ENCODE data around the gene APOBEC3A. TPM values are rescaled to one million over a fixed set of nuclear protein-coding genes. Genes with fewer than 3 reads are reported as not detected.
A peak's percentile ranks its signal among the peaks of the same experiment; 100 is the strongest.
"Not testable (repeated sequence)": the region's sequence is repeated elsewhere in the genome, so short reads cannot be mapped to it uniquely, and the experiment has no call there.

Gene APOBEC3A
- total RNA-seq, 6 experiments from 2014 or later = 0.73 to 2.8 (median 1.1) TPM

DNA sequence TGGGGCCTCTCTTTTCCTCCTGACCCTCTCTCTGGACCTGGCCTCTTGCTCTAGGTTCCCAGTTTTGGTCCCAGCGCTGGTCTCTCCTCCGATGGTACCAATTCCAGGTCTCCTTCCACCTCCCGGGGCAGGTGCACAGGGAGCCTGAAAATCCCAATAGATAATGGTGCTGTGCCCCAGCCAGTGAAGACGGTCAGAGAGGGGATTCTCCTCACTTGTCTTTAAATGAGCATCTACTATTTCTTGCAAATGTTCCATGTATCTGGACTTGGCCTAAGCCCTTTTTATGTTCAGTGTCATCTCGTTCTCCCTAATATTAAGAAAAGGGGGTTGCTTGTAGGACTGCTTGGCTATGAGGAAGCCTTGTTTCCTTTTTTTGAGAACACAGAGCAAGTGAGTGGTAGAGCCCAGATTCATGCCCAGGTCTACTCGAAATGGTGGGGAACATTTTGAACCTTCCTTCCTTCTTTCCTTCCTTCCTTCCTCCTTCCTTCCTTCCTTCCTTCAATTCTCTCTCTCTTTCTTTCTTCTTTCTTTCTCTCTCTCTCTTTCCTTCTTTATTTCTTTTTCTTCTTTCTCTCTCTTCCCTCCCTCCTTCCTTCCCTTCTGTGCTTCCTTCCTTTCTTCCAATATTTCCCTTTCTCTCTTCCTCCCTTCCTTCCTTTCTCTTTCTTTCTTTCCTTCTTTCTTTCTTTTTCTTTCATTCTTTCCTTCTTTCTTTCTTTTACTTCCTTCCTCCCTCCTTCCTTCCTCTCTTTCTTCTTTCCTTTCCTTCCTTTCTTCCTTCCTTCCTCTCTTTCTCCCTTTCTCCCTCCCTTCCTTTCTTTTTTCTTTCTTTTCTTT lies 620 bp downstream of the APOBEC3A start:
- intact Hi-C loops (cut with DNase I) = no loop called here
- no peak overlapping the region for H3K4me3 ChIP-seq
- 64% methylated on average over 5 of the region's 6 CpGs for WGBS (ENCODE audit: insufficient coverage, low coverage, low lambda C conversion rate, missing lambda C conversion rate)
- TF ChIP-seq, protein P1, sequence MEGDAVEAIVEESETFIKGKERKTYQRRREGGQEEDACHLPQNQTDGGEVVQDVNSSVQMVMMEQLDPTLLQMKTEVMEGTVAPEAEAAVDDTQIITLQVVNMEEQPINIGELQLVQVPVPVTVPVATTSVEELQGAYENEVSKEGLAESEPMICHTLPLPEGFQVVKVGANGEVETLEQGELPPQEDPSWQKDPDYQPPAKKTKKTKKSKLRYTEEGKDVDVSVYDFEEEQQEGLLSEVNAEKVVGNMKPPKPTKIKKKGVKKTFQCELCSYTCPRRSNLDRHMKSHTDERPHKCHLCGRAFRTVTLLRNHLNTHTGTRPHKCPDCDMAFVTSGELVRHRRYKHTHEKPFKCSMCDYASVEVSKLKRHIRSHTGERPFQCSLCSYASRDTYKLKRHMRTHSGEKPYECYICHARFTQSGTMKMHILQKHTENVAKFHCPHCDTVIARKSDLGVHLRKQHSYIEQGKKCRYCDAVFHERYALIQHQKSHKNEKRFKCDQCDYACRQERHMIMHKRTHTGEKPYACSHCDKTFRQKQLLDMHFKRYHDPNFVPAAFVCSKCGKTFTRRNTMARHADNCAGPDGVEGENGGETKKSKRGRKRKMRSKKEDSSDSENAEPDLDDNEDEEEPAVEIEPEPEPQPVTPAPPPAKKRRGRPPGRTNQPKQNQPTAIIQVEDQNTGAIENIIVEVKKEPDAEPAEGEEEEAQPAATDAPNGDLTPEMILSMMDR (IDR thresholded peaks at IDR 0.05) = no peak
- no peak for TF ChIP-seq POLR2A (IDR thresholded peaks at IDR 0.05)
- H3K36me3 ChIP-seq = no peaks in the 10 kb centered on the region
- ATAC-seq (no peak), DNase-seq (no peak)
- no peaks in the 10 kb centered on the region for H3K9me3 ChIP-seq
- H3K27ac ChIP-seq = no peak overlapping the region
- no peaks in the 10 kb centered on the region for H3K27me3 ChIP-seq
- H3K4me1 ChIP-seq = no peaks in the 10 kb centered on the region

DNA sequence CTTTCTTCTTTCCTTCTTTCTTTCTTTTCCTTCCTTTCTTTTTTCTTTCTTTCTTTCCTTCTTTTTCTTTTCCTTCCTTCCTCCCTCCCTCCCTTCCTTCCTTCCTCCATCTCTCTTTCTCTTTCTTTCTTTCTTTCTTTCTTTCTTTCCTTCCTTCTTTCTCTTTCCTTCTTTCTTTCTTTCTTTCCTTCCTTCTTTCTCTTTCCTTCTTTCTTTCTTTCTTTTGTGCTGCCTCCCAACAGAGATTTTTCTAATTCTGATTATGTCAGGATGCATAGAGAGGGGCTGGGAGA lies 1.2 kb downstream of the APOBEC3A start:
- ATAC-seq; H3K27ac ChIP-seq; H3K36me3 ChIP-seq; H3K9me3 ChIP-seq; H3K4me1 ChIP-seq; DNase-seq; H3K4me3 ChIP-seq; H3K27me3 ChIP-seq; intact Hi-C loops (cut with DNase I): not testable (repeated sequence)

DNA sequence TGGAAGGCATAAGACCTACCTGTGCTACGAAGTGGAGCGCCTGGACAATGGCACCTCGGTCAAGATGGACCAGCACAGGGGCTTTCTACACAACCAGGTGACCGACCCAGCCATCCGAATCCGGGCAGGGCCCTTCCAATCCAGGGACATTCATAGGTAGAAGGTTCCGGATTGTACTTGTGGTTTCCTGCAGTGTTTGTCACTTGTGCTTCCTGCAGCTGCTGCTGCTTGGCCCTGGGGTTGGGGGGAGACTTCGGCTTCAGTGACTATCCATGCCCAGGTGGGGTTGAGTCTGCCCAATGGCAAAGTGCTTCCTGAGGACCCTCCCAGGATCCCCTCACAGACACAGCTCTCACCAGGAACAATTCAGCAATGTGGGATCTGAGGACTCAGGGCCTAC lies 2.2 kb downstream of the APOBEC3A start:
- Histone ChIP-seq H3K27me3 (no peaks in the 10 kb centered on the region), H3K4me3 (no peak overlapping the region), H3K4me1 (no peaks in the 10 kb centered on the region), H3K9me3 (no peaks in the 10 kb centered on the region), H3K36me3 (no peaks in the 10 kb centered on the region), H3K27ac (no peak overlapping the region)
- intact Hi-C loops (cut with DNase I) = no loop called here
- WGBS (ENCODE audit: insufficient coverage, low coverage, low lambda C conversion rate, missing lambda C conversion rate) = 60% methylated on average over 2 of the region's 8 CpGs
- TF ChIP-seq, protein P1 (IDR thresholded peaks at IDR 0.05) = no peak
- no peak for TF ChIP-seq POLR2A (IDR thresholded peaks at IDR 0.05)
- DNase-seq = peak in 1 of 3 donors; percentile 36
- ATAC-seq = no peak

DNA sequence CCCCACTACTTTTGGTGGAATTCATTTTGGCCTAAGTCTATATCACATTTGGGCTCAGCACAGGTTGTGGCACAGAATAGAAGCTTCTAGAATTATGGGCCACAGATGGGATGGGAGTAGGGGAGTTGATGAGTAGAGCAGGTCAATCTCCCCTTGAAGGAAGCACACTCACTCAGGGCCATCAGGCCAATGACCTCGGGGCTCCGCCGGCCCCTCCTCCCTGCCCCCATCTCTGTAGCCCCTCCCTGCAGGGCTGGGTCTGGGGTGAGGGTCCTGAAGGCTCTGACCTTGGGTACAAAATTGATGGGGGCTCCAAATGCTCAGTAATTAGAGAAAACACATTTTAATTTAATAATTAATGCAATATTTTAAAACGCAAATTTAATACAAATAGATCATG lies 3.3 kb downstream of the APOBEC3A start:
- H3K36me3 ChIP-seq; H3K27ac ChIP-seq; H3K27me3 ChIP-seq; DNase-seq; H3K9me3 ChIP-seq; intact Hi-C loops (cut with DNase I); H3K4me1 ChIP-seq; ATAC-seq; H3K4me3 ChIP-seq: not testable (repeated sequence)
- 65% methylated on average over 2 of the region's 4 CpGs for WGBS (ENCODE audit: insufficient coverage, low coverage, low lambda C conversion rate, missing lambda C conversion rate)

DNA sequence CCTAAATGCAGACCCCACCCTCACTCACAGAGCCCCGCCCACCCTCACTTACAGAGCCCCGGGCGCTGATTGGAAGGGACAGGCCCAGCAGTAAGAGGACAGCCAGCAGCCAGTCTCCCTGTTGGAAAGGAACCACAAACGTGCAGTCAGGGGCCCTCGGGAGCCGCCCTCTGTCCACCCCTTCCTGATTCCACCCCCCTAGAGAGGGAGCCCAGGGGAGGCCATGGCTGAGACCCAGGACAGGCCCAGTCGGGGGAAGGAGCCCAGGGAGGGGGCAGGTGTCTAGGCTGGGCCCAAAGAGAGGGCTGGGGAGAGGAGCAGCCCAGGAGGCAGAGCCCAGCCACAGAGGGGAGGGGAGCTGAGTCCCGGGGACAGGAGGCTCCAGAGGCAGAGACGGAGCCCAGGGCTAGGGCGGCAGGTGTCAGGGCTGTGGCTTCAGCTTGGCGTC lies 5.9 kb downstream of the APOBEC3A start:
- H3K27ac ChIP-seq; H3K4me3 ChIP-seq; H3K36me3 ChIP-seq; ATAC-seq; H3K4me1 ChIP-seq; H3K27me3 ChIP-seq; intact Hi-C loops (cut with DNase I); H3K9me3 ChIP-seq: not testable (repeated sequence)
- peak in 1 of 3 donors; percentile 31 for DNase-seq
- 32% methylated on average over 3 of the region's 11 CpGs for WGBS (ENCODE audit: insufficient coverage, low coverage, low lambda C conversion rate, missing lambda C conversion rate)

DNA sequence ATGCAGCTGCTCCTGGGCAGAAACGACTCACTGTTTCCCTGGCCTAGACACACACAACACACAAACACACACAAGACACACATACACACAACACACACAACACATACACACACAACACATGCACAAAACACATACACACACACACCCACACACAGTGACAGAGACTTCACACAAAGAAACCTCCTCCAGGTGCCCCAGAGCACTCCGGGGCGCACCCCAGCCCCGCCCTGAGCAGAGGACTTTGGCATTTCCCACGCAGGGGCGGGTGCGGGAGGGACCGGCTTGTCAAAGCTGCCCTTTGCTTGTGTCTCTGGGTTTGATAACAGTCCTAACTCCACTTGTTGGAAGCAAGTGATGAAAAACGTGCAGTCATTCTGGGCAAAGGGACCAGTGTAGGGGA lies 6.5 kb downstream of the APOBEC3A start:
- Histone ChIP-seq H3K27ac (no peak overlapping the region), H3K4me3 (no peak overlapping the region), H3K36me3 (no peaks in the 10 kb centered on the region), H3K4me1 (no peaks in the 10 kb centered on the region), H3K9me3 (no peaks in the 10 kb centered on the region), H3K27me3 (no peaks in the 10 kb centered on the region)
- TF ChIP-seq, protein P1 (IDR thresholded peaks at IDR 0.05) = no peak
- TF ChIP-seq POLR2A (IDR thresholded peaks at IDR 0.05) = no peak
- ATAC-seq = peak in 3 of 4 donors; percentile 34 to 60 (median 57)
- 19% methylated on average over 4 of the region's 9 CpGs for WGBS (ENCODE audit: insufficient coverage, low coverage, low lambda C conversion rate, missing lambda C conversion rate)
- DNase-seq = peak in 1 of 3 donors; percentile 58
- intact Hi-C loops (cut with DNase I) = no loop called here

All from right lobe of liver (tissue), 6 donors.